CD4-positive, alpha-beta T cell treated with Interleukin-2 at 100 ng/mL for 4 hours (primary cell): Measurements from ENCODE around the gene PTPRN2.
"Not testable (repeated sequence)": the region's sequence is repeated elsewhere in the genome, so short reads cannot be mapped to it uniquely, and the experiment has no call there.

Experiments
- DNase-seq: peaks from one replicate; pipeline ENCODE4 v3.0.0-alpha.2; 2020; ENCODE audit warnings: low spot score

The PTPRN2 gene

DNA sequence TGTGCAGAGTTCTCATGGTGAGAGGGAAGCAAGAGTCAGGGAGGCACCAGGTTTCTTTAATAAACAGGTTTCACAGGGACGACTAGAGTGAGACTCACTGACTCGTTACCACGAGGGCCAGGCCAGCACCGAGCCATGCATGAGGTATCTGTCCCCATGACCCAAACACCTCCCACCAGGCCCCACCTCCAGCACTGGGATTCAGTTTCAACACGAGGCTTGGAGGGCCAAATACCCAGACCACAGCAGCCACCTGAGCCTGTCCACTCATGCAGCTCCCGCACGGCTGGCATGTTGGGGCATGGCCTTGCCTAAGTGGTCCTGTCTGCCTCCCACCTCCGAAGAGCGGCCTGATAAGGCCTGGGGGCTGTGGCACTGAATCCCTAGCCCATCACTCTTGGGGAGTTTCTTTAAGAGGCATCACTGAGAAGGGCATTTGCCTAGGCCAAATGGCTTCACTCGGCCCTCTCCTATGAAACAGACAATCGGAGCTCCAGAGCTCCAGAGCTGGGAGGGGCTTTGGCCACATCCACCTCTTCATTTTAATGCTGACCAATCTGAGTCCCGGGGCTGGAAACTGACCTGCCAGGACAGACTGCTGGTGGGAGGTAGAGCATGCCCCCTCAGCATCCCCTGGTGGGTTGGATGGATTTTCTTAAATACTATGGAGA, 1093.0 kb downstream of the PTPRN2 start:
- DNase-seq = no peak

DNA sequence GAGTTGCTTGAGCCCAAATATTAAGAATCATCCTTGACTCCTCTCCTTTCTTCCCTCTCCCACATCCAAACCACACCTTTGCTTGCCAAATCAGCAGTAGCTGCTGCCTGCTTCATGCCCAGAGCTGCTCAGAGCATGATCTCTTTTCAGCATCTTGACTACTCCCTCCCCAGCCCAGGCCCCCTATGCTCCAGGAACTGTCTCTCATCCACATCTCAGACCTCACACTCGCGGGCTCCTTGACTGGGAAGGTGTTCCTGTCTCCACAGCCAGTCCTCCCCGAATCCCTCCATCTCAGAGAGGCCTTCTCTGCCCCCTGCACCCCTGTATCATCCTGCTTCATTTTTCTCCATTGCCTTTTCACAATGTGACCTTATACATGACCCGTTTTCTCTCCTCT, 1093.8 kb downstream of the PTPRN2 start:
- no peak for DNase-seq

DNA sequence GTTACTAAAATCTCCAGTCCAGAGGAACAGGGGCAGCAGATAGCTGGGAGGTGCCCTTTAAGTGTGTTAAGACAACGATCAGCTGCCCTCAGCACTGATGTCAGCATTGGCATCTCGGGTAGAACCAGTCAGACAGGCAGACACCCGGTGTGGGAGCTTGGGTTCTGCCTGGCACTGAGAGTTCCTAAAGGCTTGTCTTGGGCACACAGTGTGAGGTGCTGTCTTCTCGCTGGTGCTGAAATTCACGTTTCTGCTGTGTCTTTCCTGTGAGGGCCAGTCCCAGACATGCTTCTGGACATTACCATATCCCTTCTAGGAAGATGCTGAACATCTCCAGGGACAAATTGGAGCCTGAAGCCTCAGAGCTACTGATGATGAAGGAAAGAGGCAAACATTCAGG, 1094.6 kb downstream of the PTPRN2 start:
- no peak for DNase-seq

DNA sequence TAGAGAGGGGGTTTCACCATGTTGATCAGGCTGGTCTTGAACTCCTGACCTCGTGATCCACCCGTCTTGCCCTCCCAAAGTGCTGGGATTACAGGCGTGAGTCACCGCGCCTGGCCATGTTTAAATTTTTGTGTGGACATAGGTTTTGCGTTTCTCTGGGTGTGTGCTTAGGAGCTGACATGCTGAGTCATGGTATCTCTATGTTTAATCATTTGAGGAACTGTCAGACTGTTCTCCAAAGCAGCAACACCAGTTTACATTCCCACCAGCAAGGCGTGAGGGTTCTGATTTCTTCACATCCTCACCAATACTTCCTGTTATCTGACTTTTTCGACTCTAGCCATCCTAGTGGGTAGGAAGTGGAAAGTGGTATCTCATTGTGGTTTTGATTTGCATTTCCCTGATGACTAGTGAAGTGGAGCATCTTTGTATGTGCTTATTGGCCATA, 1097.1 kb downstream of the PTPRN2 start:
- DNase-seq = peak; percentile 76

DNA sequence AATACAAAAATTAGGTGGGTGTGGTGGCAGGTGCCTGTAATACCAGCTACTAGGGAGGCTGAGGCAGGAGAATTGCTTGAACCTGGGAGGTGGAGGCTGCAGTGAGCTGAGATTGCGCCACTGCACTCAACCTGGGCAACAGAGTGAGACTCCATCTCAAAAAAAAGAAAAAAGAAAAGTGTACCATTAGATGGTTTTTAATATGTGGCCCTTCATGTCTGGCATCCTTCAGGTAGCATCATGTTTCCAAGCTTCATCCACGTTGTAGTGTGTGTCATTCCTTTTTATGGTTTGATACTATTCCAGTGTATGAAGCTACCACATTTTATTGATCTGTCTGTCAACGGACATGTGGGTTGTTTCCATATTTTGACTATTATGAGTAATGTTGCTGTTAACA, 1097.8 kb downstream of the PTPRN2 start:
- not testable (repeated sequence) for DNase-seq
